GM12801 (cell line): ENCODE measurements around the gene SUSD3.

Experiments
- CTCF ChIP-seq: IDR thresholded peaks from one replicate; pipeline ENCODE4 v1.5.1; 2011; ENCODE audit warnings: control low read depth; ENCODE audit not compliant: insufficient read length; ENCODE audit errors: extremely low read depth

Gene SUSD3

GRCh38 chr9:93054758-93055704 is 3.5 kb upstream of the SUSD3 start:
- TF ChIP-seq CTCF: no peak

GRCh38 chr9:93057042-93057702 is 1.3 kb upstream of the SUSD3 start:
- TF ChIP-seq CTCF: no peak

- TF ChIP-seq CTCF: no peak
Observed at GRCh38 chr9:93057703-93058354, 672 bp upstream of the SUSD3 start.

- no peak for TF ChIP-seq CTCF
Observed at GRCh38 chr9:93059011-93059714, 662 bp downstream of the SUSD3 start.

- TF ChIP-seq CTCF: no peak
Observed at GRCh38 chr9:93059715-93060578, 1.4 kb downstream of the SUSD3 start.

- no peak for TF ChIP-seq CTCF
Observed at GRCh38 chr9:93060746-93061259, 2.3 kb downstream of the SUSD3 start.
